ENCODE results near the gene PHKA2.

- no peak for TF ChIP-seq CTCF (conservative IDR thresholded peaks at IDR 0.05; ENCODE audit: low read depth, low read length)
- no peak for TF ChIP-seq EZH2 (IDR thresholded peaks at IDR 0.05; ENCODE audit: low read length, unreplicated experiment)
- no peak for TF ChIP-seq EZH2phosphoT487 (IDR thresholded peaks at IDR 0.05; ENCODE audit: borderline replicate concordance, low read length)
These were observed 46.7 kb downstream of the PHKA2 start for GRCh38 chrX:18937173-18937572.

Measured in PC-3 (cell line).